HEK293T (cell line): ENCODE results near the gene CUX1.

Source experiments
- BHLHE40 ChIP-seq: fragments of 450-650 bp; IDR thresholded peaks from 2 replicates; pipeline ENCODE4 v1.6.1; 2016; ENCODE audit warnings: mild to moderate bottlenecking, moderate library complexity, borderline replicate concordance
- FOXK2 ChIP-seq: fragments of 450-650 bp; IDR thresholded peaks from 2 replicates; pipeline ENCODE4 v1.6.1; 2016; ENCODE audit warnings: mild to moderate bottlenecking
- FOXM1 ChIP-seq: fragments of 450-650 bp; IDR thresholded peaks from 2 replicates; pipeline ENCODE4 v1.6.1; 2017; ENCODE audit warnings: mild to moderate bottlenecking, borderline replicate concordance
- L3MBTL2 ChIP-seq: fragments of 450-650 bp; conservative IDR thresholded peaks from 2 replicates; pipeline ENCODE4 v1.6.1; 2016; ENCODE audit warnings: mild to moderate bottlenecking
- SP1 ChIP-seq: fragments of 450-650 bp; IDR thresholded peaks from 2 replicates; pipeline ENCODE4 v1.6.1; 2017
- SUZ12 ChIP-seq: fragments of 450-650 bp; IDR thresholded peaks from 2 replicates; pipeline ENCODE4 v1.6.1; 2016; ENCODE audit warnings: mild to moderate bottlenecking
- TARDBP ChIP-seq: fragments of 450-650 bp; IDR thresholded peaks from 2 replicates; pipeline ENCODE4 v1.6.1; 2016

DNA sequence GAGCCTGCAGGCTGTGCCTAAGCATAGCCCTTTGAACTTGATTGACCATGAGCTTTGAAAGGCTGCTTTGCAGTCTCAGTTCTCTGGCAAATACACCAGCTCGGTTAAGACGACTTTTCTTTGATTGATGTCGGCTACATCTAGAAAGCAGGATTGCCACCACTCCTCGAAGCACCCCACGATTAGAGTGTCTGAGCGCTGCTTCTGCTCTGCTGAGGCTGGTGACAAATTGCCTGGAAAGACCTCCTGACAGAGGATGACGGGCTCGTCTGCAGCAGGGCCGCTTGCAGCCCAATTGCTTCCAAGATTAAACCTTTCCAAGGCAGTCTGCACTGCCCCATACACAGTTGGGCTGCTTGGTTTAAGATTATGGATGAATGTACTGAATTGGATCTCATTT, 182.0 kb downstream of the CUX1 start:
- TF ChIP-seq SUZ12 (no peak), SP1 (no peak), L3MBTL2 (no peak), TARDBP (no peak), BHLHE40 (no peak), FOXK2 (no peak), FOXM1 (no peak)
